ENCODE results near the gene ALOX15.

The ALOX15 gene

GRCh38 chr17:4631836-4632580, 9.5 kb downstream of the ALOX15 start:
- no peak for TF ChIP-seq CTCF (IDR thresholded peaks at IDR 0.05)

GRCh38 chr17:4631431-4631830, 10.0 kb downstream of the ALOX15 start:
- no peak for TF ChIP-seq CTCF (IDR thresholded peaks at IDR 0.05)

GRCh38 chr17:4626734-4627256, 14.7 kb downstream of the ALOX15 start:
- no peak for TF ChIP-seq CTCF (IDR thresholded peaks at IDR 0.05)

- TF ChIP-seq CTCF (IDR thresholded peaks at IDR 0.05) = no peak
These were observed 16.3 kb downstream of the ALOX15 start for GRCh38 chr17:4625181-4625617.

GRCh38 chr17:4623249-4623648, 18.2 kb downstream of the ALOX15 start:
- no peak for TF ChIP-seq CTCF (IDR thresholded peaks at IDR 0.05)

GRCh38 chr17:4622375-4622774, 19.1 kb downstream of the ALOX15 start:
- no peak for TF ChIP-seq CTCF (IDR thresholded peaks at IDR 0.05)

- no peak for TF ChIP-seq CTCF (IDR thresholded peaks at IDR 0.05)
These were observed 20.9 kb downstream of the ALOX15 start for GRCh38 chr17:4620531-4621101.
